ENCODE measurements around the gene PRXL2B. TPM values are rescaled to one million over a fixed set of nuclear protein-coding genes. Genes with fewer than 3 reads are reported as not detected.

Gene PRXL2B
- total and polyA plus RNA-seq, 10 of the 15 experiments (the other 5 are each of a cell fraction or from before 2014, with no cell fraction given): 0.44 to 5.6 (median 4.0) TPM

- no peak for DNase-seq (ENCODE audit: low read depth, low spot score)
- in situ Hi-C loops (cut with MboI): no loop called here
- Histone ChIP-seq H2AFZ (ENCODE audit: control insufficient read depth, low read depth, low read length) (no peak overlapping the region), H3K9ac (ENCODE audit: control insufficient read depth, insufficient read depth, low read length) (no peak overlapping the region), H3K9me3 (replicated peaks; ENCODE audit: control insufficient read depth, insufficient read depth, low read length) (no peaks in the 10 kb centered on the region), H3K27ac (ENCODE audit: control insufficient read depth, insufficient read depth) (no peak overlapping the region), H4K20me1 (ENCODE audit: control insufficient read depth, insufficient read depth) (no peaks in the 10 kb centered on the region), H3K27me3 (replicated peaks in 1 of 2; ENCODE audit: control insufficient read depth in 2 of 2, insufficient read depth in 2 of 2, low read length in 1 of 2) (no peaks in the 10 kb centered on the region), H3K36me3 (ENCODE audit: control insufficient read depth in 2 of 2, insufficient read depth in 2 of 2, low read length in 1 of 2) (no peaks in the 10 kb centered on the region), H3K4me3 (no peak overlapping the region), H3K4me2 (ENCODE audit: control insufficient read depth, insufficient read depth) (no peak overlapping the region), H3K4me1 (ENCODE audit: control insufficient read depth, insufficient read depth, low read length) (no peaks in the 10 kb centered on the region), H3K79me2 (ENCODE audit: control insufficient read depth, insufficient read depth, low read length) (no peaks in the 10 kb centered on the region)
- ChIA-PET CTCF (no interaction called here), RAD21 (ENCODE audit: unreplicated experiment) (no interaction called here), POLR2A (no interaction called here), SMC1A (ENCODE audit: uncharacterized antibody, unreplicated experiment) (no interaction called here)
- intact Hi-C loops (cut with micrococcal nuclease; ENCODE audit: unreplicated experiment): no loop called here
- BruUV-seq (replicated peaks): no TSS peak
- ATAC-seq: no peak
- FAIRE-seq: no peak
- 51% methylated on average over 17 of the region's 20 CpGs for WGBS (ENCODE audit: insufficient coverage, insufficient replicate concordance, low lambda C conversion rate, missing lambda C conversion rate)
- TF ChIP-seq TCF7 (IDR thresholded peaks at IDR 0.05; ENCODE audit: borderline replicate concordance) (no peak), DPF2 (IDR thresholded peaks at IDR 0.05) (no peak), ATF2 (IDR thresholded peaks at IDR 0.05; ENCODE audit: low read length) (no peak), HCFC1 (IDR thresholded peaks at IDR 0.05; ENCODE audit: low read length) (no peak), SREBF2 (IDR thresholded peaks at IDR 0.05; ENCODE audit: low read length) (no peak), CTCF (IDR thresholded peaks at IDR 0.05 in 2 of 3, conservative IDR thresholded peaks at IDR 0.05 in 1 of 3; ENCODE audit: control insufficient read depth in 2 of 3, extremely low read depth in 1 of 3, insufficient read depth in 1 of 3, low read depth in 3 of 3, low read length in 3 of 3) (no peak), RFX5 (IDR thresholded peaks at IDR 0.05; ENCODE audit: low read depth, low read length) (no peak), TAF1 (IDR thresholded peaks at IDR 0.05; ENCODE audit: borderline replicate concordance, low read depth, low read length) (no peak), RELA (IDR thresholded peaks at IDR 0.05; ENCODE audit: borderline replicate concordance, partially characterized antibody) (no peak), MXI1 (IDR thresholded peaks at IDR 0.05; ENCODE audit: low read depth, low read length) (no peak), USF2 (IDR thresholded peaks at IDR 0.05; ENCODE audit: borderline replicate concordance, low read depth, low read length) (no peak)
- TF ChIP-seq, protein P1, sequence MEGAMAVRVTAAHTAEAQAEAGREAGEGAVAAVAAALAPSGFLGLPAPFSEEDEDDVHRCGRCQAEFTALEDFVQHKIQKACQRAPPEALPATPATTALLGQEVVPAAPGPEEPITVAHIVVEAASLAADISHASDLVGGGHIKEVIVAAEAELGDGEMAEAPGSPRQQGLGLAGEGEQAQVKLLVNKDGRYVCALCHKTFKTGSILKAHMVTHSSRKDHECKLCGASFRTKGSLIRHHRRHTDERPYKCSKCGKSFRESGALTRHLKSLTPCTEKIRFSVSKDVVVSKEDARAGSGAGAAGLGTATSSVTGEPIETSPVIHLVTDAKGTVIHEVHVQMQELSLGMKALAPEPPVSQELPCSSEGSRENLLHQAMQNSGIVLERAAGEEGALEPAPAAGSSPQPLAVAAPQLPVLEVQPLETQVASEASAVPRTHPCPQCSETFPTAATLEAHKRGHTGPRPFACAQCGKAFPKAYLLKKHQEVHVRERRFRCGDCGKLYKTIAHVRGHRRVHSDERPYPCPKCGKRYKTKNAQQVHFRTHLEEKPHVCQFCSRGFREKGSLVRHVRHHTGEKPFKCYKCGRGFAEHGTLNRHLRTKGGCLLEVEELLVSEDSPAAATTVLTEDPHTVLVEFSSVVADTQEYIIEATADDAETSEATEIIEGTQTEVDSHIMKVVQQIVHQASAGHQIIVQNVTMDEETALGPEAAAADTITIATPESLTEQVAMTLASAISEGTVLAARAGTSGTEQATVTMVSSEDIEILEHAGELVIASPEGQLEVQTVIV (IDR thresholded peaks at IDR 0.05; ENCODE audit: borderline replicate concordance, partially characterized antibody): no peak
- TF ChIP-seq, protein P2, sequence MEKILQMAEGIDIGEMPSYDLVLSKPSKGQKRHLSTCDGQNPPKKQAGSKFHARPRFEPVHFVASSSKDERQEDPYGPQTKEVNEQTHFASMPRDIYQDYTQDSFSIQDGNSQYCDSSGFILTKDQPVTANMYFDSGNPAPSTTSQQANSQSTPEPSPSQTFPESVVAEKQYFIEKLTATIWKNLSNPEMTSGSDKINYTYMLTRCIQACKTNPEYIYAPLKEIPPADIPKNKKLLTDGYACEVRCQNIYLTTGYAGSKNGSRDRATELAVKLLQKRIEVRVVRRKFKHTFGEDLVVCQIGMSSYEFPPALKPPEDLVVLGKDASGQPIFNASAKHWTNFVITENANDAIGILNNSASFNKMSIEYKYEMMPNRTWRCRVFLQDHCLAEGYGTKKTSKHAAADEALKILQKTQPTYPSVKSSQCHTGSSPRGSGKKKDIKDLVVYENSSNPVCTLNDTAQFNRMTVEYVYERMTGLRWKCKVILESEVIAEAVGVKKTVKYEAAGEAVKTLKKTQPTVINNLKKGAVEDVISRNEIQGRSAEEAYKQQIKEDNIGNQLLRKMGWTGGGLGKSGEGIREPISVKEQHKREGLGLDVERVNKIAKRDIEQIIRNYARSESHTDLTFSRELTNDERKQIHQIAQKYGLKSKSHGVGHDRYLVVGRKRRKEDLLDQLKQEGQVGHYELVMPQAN (conservative IDR thresholded peaks at IDR 0.05): no peak
These were observed 7.5 kb downstream of the PRXL2B start for GRCh38 chr1:2594001-2594640.

All from GM12878 (cell line).